Karpas-422 (cell line): ENCODE data around the gene GOLPH3. TPM values are rescaled to one million over a fixed set of nuclear protein-coding genes. Genes with fewer than 3 reads are reported as not detected.

Source experiments
- DNase-seq: peaks from one replicate; pipeline ENCODE4 v3.0.0-alpha.2; 2015
- H2AFZ ChIP-seq: fragments of 200-600 bp; sonication (generic); 2 replicates; pipeline ENCODE4 v1.6.1; 2014; ENCODE audit warnings: antibody characterized with exemption, low read length, mixed read lengths
- H3K27ac ChIP-seq: fragments of 200-600 bp; sonication (generic); 2 replicates; pipeline ENCODE4 v1.5.1; 2014; ENCODE audit warnings: mild to moderate bottlenecking, low read length, moderate library complexity
- H3K27me3 ChIP-seq: fragments of 200-600 bp; sonication (generic); 2 replicates; pipeline ENCODE4 v1.6.1; 2014; ENCODE audit warnings: low read length, mixed read lengths
- H3K36me3 ChIP-seq: fragments of 200-600 bp; sonication (generic); 2 replicates; pipeline ENCODE4 v1.6.1; 2014; ENCODE audit warnings: low read length, mixed read lengths; ENCODE audit not compliant: insufficient read depth
- H3K4me1 ChIP-seq: fragments of 200-600 bp; sonication (generic); 2 replicates; pipeline ENCODE4 v1.6.1; 2014; ENCODE audit warnings: mild to moderate bottlenecking, low read length, mixed read lengths
- H3K4me2 ChIP-seq: fragments of 200-600 bp; sonication (generic); 2 replicates; pipeline ENCODE4 v1.6.1; 2014; ENCODE audit warnings: low read length, low read depth, mild to moderate bottlenecking; ENCODE audit not compliant: poor library complexity, severe bottlenecking
- H3K4me3 ChIP-seq: fragments of 200-600 bp; sonication (generic); 2 replicates; pipeline ENCODE4 v1.5.1; 2014; ENCODE audit warnings: mild to moderate bottlenecking, antibody characterized with exemption, low read length, mixed read lengths
- H3K79me2 ChIP-seq: fragments of 200-600 bp; sonication (generic); 2 replicates; pipeline ENCODE4 v1.6.1; 2014; ENCODE audit warnings: mild to moderate bottlenecking, low read length, mixed read lengths
- H3K9ac ChIP-seq: fragments of 200-600 bp; sonication (generic); 2 replicates; pipeline ENCODE4 v1.6.0; 2014; ENCODE audit warnings: low read length
- H3K9me2 ChIP-seq: fragments of 200-600 bp; sonication (generic), shearing (Covaris generic); replicated peaks from 2 replicates; pipeline ENCODE4 v1.6.0; 2014; ENCODE audit warnings: mild to moderate bottlenecking, low read length, moderate library complexity; ENCODE audit not compliant: insufficient read depth
- H3K9me3 ChIP-seq: fragments of 300-700, 200-600 bp; sonication (generic); 2 replicates; pipeline ENCODE4 v1.6.1; 2014; ENCODE audit warnings: low read length, mixed read lengths
- H4K20me1 ChIP-seq: fragments of 200-600 bp; sonication (generic); 2 replicates; pipeline ENCODE4 v1.6.1; 2014; ENCODE audit warnings: mild to moderate bottlenecking, antibody characterized with exemption, low read length, low read depth; ENCODE audit not compliant: insufficient read depth
- total RNA-seq: library from RNA; depleted of rRNA; stranded (reverse); fragments of >200 nt; shearing (Covaris generic); gene quantifications from 2 replicates; pipeline ENCODE4 v1.2.3, GENCODE V29; 2014; ENCODE audit warnings: low replicate concordance

Gene GOLPH3
- total RNA-seq, 1 experiment from 2014 or later = 78.1 TPM

- no peaks in the 10 kb centered on the region for H3K27me3 ChIP-seq
- no peaks in the 10 kb centered on the region for H4K20me1 ChIP-seq
- H3K4me3 ChIP-seq = no peak overlapping the region
- H3K9me3 ChIP-seq = no peaks in the 10 kb centered on the region
- peak overlapping the region; percentile 22; the same call in 1 of the 2 replicates for H3K27ac ChIP-seq
- no peak overlapping the region for H2AFZ ChIP-seq
- H3K79me2 ChIP-seq = peaks cover 93% of the 10 kb centered on the region
- DNase-seq = no peak
- no peak overlapping the region for H3K9ac ChIP-seq
- no peaks in the 10 kb centered on the region for H3K9me2 ChIP-seq
- H3K36me3 ChIP-seq = peaks cover 42% of the 10 kb centered on the region
- H3K4me1 ChIP-seq = peaks cover 48% of the 10 kb centered on the region
- H3K4me2 ChIP-seq = peak overlapping the region; percentile 21
Observed at GRCh38 chr5:32165597-32165996, 8.5 kb downstream of the GOLPH3 start.

DNA sequence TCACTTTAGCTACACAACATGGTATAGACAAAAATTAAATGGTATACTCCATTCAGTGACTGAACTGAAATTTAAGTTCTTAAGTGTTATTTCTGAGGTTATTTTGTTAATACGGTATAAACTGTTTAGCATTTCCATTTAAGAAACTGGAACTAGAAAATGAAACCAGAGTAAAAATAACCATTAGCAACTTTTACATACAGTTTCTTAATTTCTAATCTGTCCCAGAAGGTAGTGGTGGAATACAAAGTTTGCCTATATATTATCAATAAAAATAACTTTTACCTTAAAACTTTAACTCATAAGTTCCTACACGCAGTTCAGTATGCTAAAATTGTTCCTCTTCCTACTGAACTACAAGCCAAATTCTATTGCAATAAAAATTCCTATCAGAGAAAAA lies 10.3 kb downstream of the GOLPH3 start:
- no peak overlapping the region for H2AFZ ChIP-seq
- peak overlapping the region; percentile 28 for H3K4me3 ChIP-seq

DNA sequence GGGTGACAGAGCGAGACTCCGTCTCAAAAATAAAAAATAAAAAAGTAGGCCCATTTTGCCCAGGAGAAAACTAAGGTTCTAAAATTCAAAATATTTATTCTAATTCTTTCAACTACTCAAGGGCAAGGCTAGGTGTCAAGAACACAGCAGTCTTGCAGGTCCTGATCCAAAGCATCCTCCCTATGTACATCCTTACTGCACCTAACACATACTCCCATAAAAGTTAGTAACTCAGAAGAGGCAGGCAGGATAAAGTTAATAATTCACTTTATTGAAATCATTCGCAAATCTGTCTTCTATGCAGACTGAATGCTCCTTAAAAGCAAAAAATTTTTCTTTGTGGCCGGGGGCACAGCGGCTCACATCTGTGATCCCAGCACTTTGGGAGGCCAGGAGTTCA lies 11.1 kb downstream of the GOLPH3 start:
- H3K9ac ChIP-seq = no peak overlapping the region
- H3K36me3 ChIP-seq = peaks cover 20% of the 10 kb centered on the region; the same call in 1 of the 2 replicates
- H3K9me2 ChIP-seq = no peaks in the 10 kb centered on the region
- peak overlapping the region; percentile 75; the same call in 1 of the 2 replicates for H3K27ac ChIP-seq
- no peak overlapping the region for H3K4me3 ChIP-seq
- H2AFZ ChIP-seq = no peak overlapping the region
- no peaks in the 10 kb centered on the region for H3K9me3 ChIP-seq
- no peak for DNase-seq
- H3K4me2 ChIP-seq = no peak overlapping the region
- peaks cover 93% of the 10 kb centered on the region for H3K79me2 ChIP-seq
- H3K27me3 ChIP-seq = no peaks in the 10 kb centered on the region
- H3K4me1 ChIP-seq = peaks cover 42% of the 10 kb centered on the region
- no peaks in the 10 kb centered on the region for H4K20me1 ChIP-seq

More for the DNA sequence above, 10.3 kb downstream of the GOLPH3 start:
- Histone ChIP-seq H3K4me1 (peaks cover 42% of the 10 kb centered on the region), H3K9me3 (no peaks in the 10 kb centered on the region), H4K20me1 (no peaks in the 10 kb centered on the region), H3K79me2 (peaks cover 93% of the 10 kb centered on the region), H3K36me3 (peaks cover 27% of the 10 kb centered on the region; the same call in 1 of the 2 replicates), H3K27ac (peak overlapping the region; percentile 75), H3K9ac (no peak overlapping the region), H3K4me2 (peak overlapping the region; percentile 67), H3K9me2 (no peaks in the 10 kb centered on the region), H3K27me3 (no peaks in the 10 kb centered on the region)
- no peak for DNase-seq

DNA sequence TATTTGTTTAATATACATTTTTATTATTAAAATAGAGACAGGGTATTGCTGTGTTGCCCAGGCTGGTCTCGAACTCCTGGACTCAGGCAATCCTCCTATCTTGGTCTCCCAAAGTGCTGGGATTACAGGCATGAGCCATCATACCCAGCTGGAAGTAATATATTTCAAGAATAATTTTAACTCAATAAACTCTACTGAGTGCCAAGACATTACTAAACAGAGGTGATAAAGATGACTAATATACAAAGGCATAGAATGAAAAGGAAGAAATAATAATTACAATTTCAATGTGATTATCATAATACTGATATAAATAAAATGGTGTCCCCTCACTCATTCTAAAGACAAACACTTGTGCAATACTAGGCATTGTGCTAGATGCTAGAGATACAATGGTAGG lies 13.9 kb downstream of the GOLPH3 start:
- H2AFZ ChIP-seq = no peak overlapping the region
- no peak overlapping the region for H3K9ac ChIP-seq
- H3K4me3 ChIP-seq = no peak overlapping the region
- H3K9me2 ChIP-seq = no peaks in the 10 kb centered on the region
- H4K20me1 ChIP-seq = peaks cover 9% of the 10 kb centered on the region; the same call in 1 of the 2 replicates
- no peaks in the 10 kb centered on the region for H3K9me3 ChIP-seq
- no peaks in the 10 kb centered on the region for H3K27me3 ChIP-seq
- DNase-seq = no peak
- H3K36me3 ChIP-seq = peaks cover 3% of the 10 kb centered on the region; the same call in 1 of the 2 replicates
- no peak overlapping the region for H3K4me2 ChIP-seq
- peaks cover 91% of the 10 kb centered on the region for H3K79me2 ChIP-seq
- 0 out of 2 replicates have a peak overlapping the region, but pooled peaks have one; percentile 16 for H3K27ac ChIP-seq
- H3K4me1 ChIP-seq = peaks cover 20% of the 10 kb centered on the region

DNA sequence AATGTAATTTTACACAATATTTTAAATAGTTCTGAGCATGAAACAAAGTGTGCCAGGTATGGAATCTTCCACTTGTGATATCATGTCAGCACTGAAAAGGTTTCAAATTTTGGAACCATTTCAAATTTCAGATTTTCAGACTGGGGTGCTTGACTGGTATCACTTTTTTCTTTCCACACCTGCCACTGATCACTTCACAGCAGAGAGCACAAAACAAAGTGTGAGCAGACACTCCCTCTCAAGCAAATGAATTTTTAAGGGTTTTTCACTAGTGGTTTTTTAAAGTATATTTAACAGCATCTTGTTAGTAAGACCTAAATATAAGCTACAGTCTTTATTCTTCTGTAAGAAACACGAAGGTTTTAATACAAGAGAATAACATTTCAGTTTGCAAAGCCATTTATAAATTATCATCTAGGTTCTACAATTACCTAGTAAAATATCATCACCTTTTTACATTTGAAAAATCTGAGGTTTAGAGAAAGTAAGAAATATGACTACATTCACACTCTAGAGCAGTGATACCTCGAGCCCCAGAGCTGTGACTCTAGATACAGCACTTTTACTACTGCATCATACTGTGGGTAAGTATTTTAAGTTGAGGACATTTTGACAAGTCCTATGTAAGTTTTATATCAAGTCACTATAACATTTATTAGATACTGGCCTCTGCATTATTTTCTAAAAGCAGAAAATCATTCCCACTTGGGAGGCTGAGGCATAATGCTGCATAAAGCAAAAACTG lies 14.6 kb downstream of the GOLPH3 start:
- Histone ChIP-seq H3K9ac (no peak overlapping the region), H3K36me3 (peaks cover 3% of the 10 kb centered on the region; the same call in 1 of the 2 replicates), H3K27me3 (no peaks in the 10 kb centered on the region), H3K79me2 (peaks cover 92% of the 10 kb centered on the region), H3K9me2 (no peaks in the 10 kb centered on the region), H3K27ac (peak overlapping the region; percentile 16), H4K20me1 (peaks cover 9% of the 10 kb centered on the region; the same call in 1 of the 2 replicates), H2AFZ (no peak overlapping the region), H3K4me2 (no peak overlapping the region), H3K9me3 (no peaks in the 10 kb centered on the region), H3K4me1 (peaks cover 15% of the 10 kb centered on the region), H3K4me3 (no peak overlapping the region)
- no peak for DNase-seq

GRCh38 chr5:32158679-32158975 lies 15.5 kb downstream of the GOLPH3 start:
- Histone ChIP-seq H3K4me1 (peaks cover 11% of the 10 kb centered on the region), H4K20me1 (peaks cover 11% of the 10 kb centered on the region; the same call in 1 of the 2 replicates)

DNA sequence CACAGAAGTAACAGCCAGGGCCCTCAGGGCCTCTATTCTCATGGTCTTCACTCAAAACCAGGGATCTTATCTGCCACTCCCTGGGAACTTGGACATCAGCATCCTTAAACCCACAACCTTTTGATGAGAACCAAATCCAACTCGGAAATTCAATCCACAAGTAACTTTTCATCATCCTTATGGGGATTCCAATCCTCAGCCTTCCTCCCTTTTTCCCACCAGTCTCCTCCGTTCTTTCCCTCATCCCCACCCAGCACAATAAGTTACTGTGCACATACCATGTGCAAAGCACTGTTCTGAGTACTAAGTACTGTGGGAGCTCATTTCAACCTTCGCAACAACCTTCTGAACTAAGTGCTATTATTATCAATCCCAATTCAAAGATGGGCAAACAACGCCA lies 17.0 kb downstream of the GOLPH3 start:
- DNase-seq = no peak
- peaks cover 14% of the 10 kb centered on the region; the same call in 1 of the 2 replicates for H3K36me3 ChIP-seq
- no peak overlapping the region for H3K4me2 ChIP-seq
- H3K4me3 ChIP-seq = no peak overlapping the region
- no peaks in the 10 kb centered on the region for H3K9me2 ChIP-seq
- H3K9ac ChIP-seq = no peak overlapping the region
- peaks cover 9% of the 10 kb centered on the region; the same call in 1 of the 2 replicates for H3K4me1 ChIP-seq
- H3K9me3 ChIP-seq = no peaks in the 10 kb centered on the region
- H2AFZ ChIP-seq = no peak overlapping the region
- peaks cover 20% of the 10 kb centered on the region; the same call in 1 of the 2 replicates for H4K20me1 ChIP-seq
- no peaks in the 10 kb centered on the region for H3K27me3 ChIP-seq
- peaks cover 94% of the 10 kb centered on the region for H3K79me2 ChIP-seq
- H3K27ac ChIP-seq = no peak overlapping the region

More at GRCh38 chr5:32158679-32158975, 15.5 kb downstream of the GOLPH3 start:
- Histone ChIP-seq H3K27ac (no peak overlapping the region), H3K4me2 (no peak overlapping the region), H3K4me3 (no peak overlapping the region), H3K36me3 (peaks cover 6% of the 10 kb centered on the region; the same call in 1 of the 2 replicates), H3K9me2 (no peaks in the 10 kb centered on the region), H3K9ac (no peak overlapping the region), H2AFZ (no peak overlapping the region), H3K79me2 (peaks cover 92% of the 10 kb centered on the region), H3K27me3 (no peaks in the 10 kb centered on the region), H3K9me3 (no peaks in the 10 kb centered on the region)
- no peak for DNase-seq

DNA sequence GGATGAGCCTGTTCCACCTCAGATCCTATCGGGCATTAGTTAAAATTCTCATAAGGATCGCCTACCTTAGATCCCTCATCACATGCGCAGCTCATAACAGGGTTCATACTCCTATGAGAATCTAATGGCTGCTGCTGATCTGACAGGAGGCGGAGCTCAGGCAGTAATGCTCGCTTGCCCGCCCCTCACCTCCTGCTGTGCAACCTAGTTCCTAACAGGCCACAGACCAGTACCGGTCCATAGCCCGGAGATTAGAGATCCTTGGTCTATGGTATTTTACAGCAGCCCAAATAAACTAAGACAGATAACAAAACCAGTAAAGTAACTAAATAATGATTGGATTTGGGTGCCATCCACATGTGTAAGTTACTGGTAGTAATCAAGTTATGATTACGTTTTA lies 17.5 kb downstream of the GOLPH3 start:
- H3K4me3 ChIP-seq = no peak overlapping the region
- peaks cover 14% of the 10 kb centered on the region; the same call in 1 of the 2 replicates for H3K36me3 ChIP-seq
- peaks cover 9% of the 10 kb centered on the region; the same call in 1 of the 2 replicates for H3K4me1 ChIP-seq
- H3K79me2 ChIP-seq = peaks cover 96% of the 10 kb centered on the region
- H3K4me2 ChIP-seq = no peak overlapping the region
- no peak overlapping the region for H3K27ac ChIP-seq
- H3K9ac ChIP-seq = no peak overlapping the region
- no peaks in the 10 kb centered on the region for H3K9me3 ChIP-seq
- no peaks in the 10 kb centered on the region for H3K27me3 ChIP-seq
- H4K20me1 ChIP-seq = peaks cover 20% of the 10 kb centered on the region; the same call in 1 of the 2 replicates
- H2AFZ ChIP-seq = no peak overlapping the region
- no peaks in the 10 kb centered on the region for H3K9me2 ChIP-seq
- DNase-seq = no peak
